K562 (cell line): ENCODE data around the gene KRT222. TPM values are rescaled to one million over a fixed set of nuclear protein-coding genes. Genes with fewer than 3 reads are reported as not detected.

Source experiments
- ATAC-seq: fragments of 200-7000 bp; cut with Tn5 transposase; 3 replicates; pipeline ENCODE4 v1.9.1; 2020; ENCODE audit warnings: moderate library complexity
- BruUV-seq: library from RNA; stranded (reverse); fragments of 400-500 nt; replicated peaks from 2 replicates; lab custom pipeline; 2021; lab: Mats Ljungman, UMichigan
- CTCF ChIA-PET: fragments of 300-600 bp; formaldehyde crosslinking; extraction: SDS; loops from one replicate; lab custom pipeline; 2021; ENCODE audit warnings: low intra/inter-chr PET ratio; lab: Yijun Ruan, JAX
- POLR2A ChIA-PET: fragments of 300-600, 350-650 bp; sonication (Branson Sonifier 250); formaldehyde crosslinking; extraction: SDS; loops from one replicate; lab custom pipeline; 2021; ENCODE audit warnings: antibody characterized with exemption, inconsistent platforms; lab: Yijun Ruan, JAX
- DNase-seq, 4 experiments: peaks; one replicate each; pipeline versions ENCODE4 v3.0.0 to v3.0.0-alpha.2; 2011 to 2018; ENCODE audit warnings: low spot score in 3 of 4, mixed read lengths in 3 of 4; ENCODE audit errors: extremely low read depth in 1 of 4
- FAIRE-seq: peaks from 2 replicates; lab custom pipeline; 2011; peaks lifted over from hg19 to GRCh38; lab: Jason Lieb, UNC
- H2AFZ ChIP-seq: 2 replicates; pipeline ENCODE4 v1.6.0; 2011; ENCODE audit warnings: low read depth, low read length, control low read depth, inconsistent platforms
- H3K27ac ChIP-seq: fragments of 200-600 bp; 3 replicates; pipeline ENCODE4 v1.8.0; 2011; ENCODE audit warnings: low read depth, mild to moderate bottlenecking, control low read depth, inconsistent platforms, low read length, moderate library complexity, mixed read lengths; ENCODE audit errors: extremely low read depth
- H3K27me3 ChIP-seq, 2 experiments: fragments of 300-600 bp in 1 of 2; 2 replicates in 1 of 2; 3 replicates in 1 of 2; pipeline versions ENCODE4 v1.6.0 to v1.8.0; 2011; ENCODE audit warnings: inconsistent platforms in 2 of 2, low read length in 2 of 2, mild to moderate bottlenecking in 1 of 2, mixed read lengths in 1 of 2, moderate library complexity in 1 of 2; ENCODE audit not compliant: control insufficient read depth in 2 of 2, insufficient read depth in 2 of 2
- H3K36me3 ChIP-seq: fragments of 300-600 bp; 3 replicates; pipeline ENCODE4 v1.8.0; 2011; ENCODE audit warnings: mild to moderate bottlenecking, low read length, inconsistent platforms; ENCODE audit not compliant: control insufficient read depth, insufficient read depth
- H3K4me1 ChIP-seq, 2 experiments: fragments of 200-600 bp in 1 of 2; replicated peaks in 1 of 2; 2 replicates in 1 of 2; 3 replicates in 1 of 2; pipeline versions ENCODE4 v1.5.1 to v1.8.0; 2011; ENCODE audit warnings: inconsistent platforms in 2 of 2, low read length in 2 of 2, mild to moderate bottlenecking in 1 of 2, mixed read lengths in 1 of 2, moderate library complexity in 1 of 2; ENCODE audit not compliant: control insufficient read depth in 2 of 2, insufficient read depth in 2 of 2
- H3K4me2 ChIP-seq: 2 replicates; pipeline ENCODE4 v1.6.1; 2011; ENCODE audit warnings: low read length, control low read depth, inconsistent platforms, mixed read lengths; ENCODE audit not compliant: insufficient read depth
- H3K4me3 ChIP-seq: fragments of 200-600 bp; sonication (generic), shearing (Covaris generic); 2 replicates; pipeline ENCODE4 v1.5.1; 2016; ENCODE audit warnings: control low read depth, inconsistent platforms
- H3K79me2 ChIP-seq: fragments of 200-600 bp; 3 replicates; pipeline ENCODE4 v1.8.0; 2011; ENCODE audit warnings: low read length, inconsistent platforms; ENCODE audit not compliant: control insufficient read depth, insufficient read depth
- H3K9ac ChIP-seq, 2 experiments: 2 replicates each; pipeline versions ENCODE4 v1.6.0 to v1.6.1; 2011; ENCODE audit warnings: low read depth in 2 of 2, low read length in 2 of 2, control low read depth in 1 of 2, inconsistent platforms in 1 of 2, mild to moderate bottlenecking in 1 of 2, mixed read lengths in 1 of 2; ENCODE audit not compliant: insufficient read depth in 1 of 2
- H3K9me1 ChIP-seq: one replicate; pipeline ENCODE4 v1.6.0; 2011; ENCODE audit warnings: inconsistent platforms, mild to moderate bottlenecking, low read length, moderate library complexity; ENCODE audit not compliant: control insufficient read depth, insufficient read depth
- H3K9me3 ChIP-seq: replicated peaks from 2 replicates; pipeline ENCODE4 v1.5.1; 2011; ENCODE audit warnings: low read depth, low read length, inconsistent platforms; ENCODE audit not compliant: control insufficient read depth, insufficient read depth
- H4K20me1 ChIP-seq: replicated peaks from 2 replicates; pipeline ENCODE4 v1.6.1; 2011; ENCODE audit warnings: low read length, inconsistent platforms, mixed read lengths; ENCODE audit not compliant: control insufficient read depth, insufficient read depth
- ADNP ChIP-seq: fragments of 200-800 bp; sonication (Bioruptor generic); IDR thresholded peaks from 2 replicates; pipeline ENCODE4 v1.6.1; 2016; ENCODE audit warnings: missing genetic modification characterization, missing compliant biosample characterization
- BCOR ChIP-seq: fragments of 450-650 bp; IDR thresholded peaks from 2 replicates; pipeline ENCODE4 v1.6.1; 2016
- MED1 ChIP-seq: sonication (generic); formaldehyde crosslinking; IDR thresholded peaks from 2 replicates; pipeline ENCODE4 v1.8.1; 2023; ENCODE audit warnings: missing genetic modification reagents, borderline replicate concordance
- SAFB ChIP-seq: fragments of 200-400 bp; formaldehyde crosslinking; IDR thresholded peaks from 2 replicates; pipeline ENCODE4 v1.6.1; 2017; ENCODE audit warnings: low read depth, low read length, borderline replicate concordance
- TBP ChIP-seq: optimal IDR thresholded peaks from 2 replicates; pipeline ENCODE3; 2011; ENCODE audit warnings: low read depth, low read length, improper control_type of control experiment
- ZNF766 ChIP-seq: fragments of 200-800 bp; sonication (Bioruptor generic); conservative IDR thresholded peaks from 2 replicates; pipeline ENCODE4 v1.6.1; 2016; ENCODE audit warnings: missing genetic modification characterization, missing compliant biosample characterization
- WGBS: fragments of 100-300 bp; shearing (Covaris generic); methylation state at CpG from one replicate; pipeline ENCODE4 v1.1.6; 2016; ENCODE audit warnings: low coverage, mixed read lengths; ENCODE audit not compliant: insufficient coverage; ENCODE audit errors: missing lambda C conversion rate; 5-methylcytosine and 5-hydroxymethylcytosine counted together
- in situ Hi-C: fragments of 300-500 bp; cut with MboI; formaldehyde crosslinking; loops from 4 replicates; pipeline ENCODE4 v1.15.0; 2018; ENCODE audit warnings: inconsistent platforms, mixed read lengths
- intact Hi-C: fragments of 100-400 bp; cut with micrococcal nuclease; formaldehyde crosslinking; loops from 2 replicates; pipeline ENCODE4 v1.14.2; 2022
- polyA plus RNA-seq, 8 experiments: library from polyadenylated mRNA; depleted of rRNA in 4 of 8; stranded (reverse) in 5 of 8; unstranded in 3 of 8; fragments of >200 nt; fragmentation: Nextera tagmentation in 2 of 8; fragmentation: Illumina TruSeq in 1 of 8; extraction: Ambion mirVana in 2 of 8; extraction: Trizol in 1 of 8; gene quantifications; 2 replicates each; pipeline versions ENCODE4 v1.2.1 to v1.2.3, GENCODE V29; 2011 to 2014; ENCODE audit warnings: inconsistent platforms in 1 of 8, missing spikeins in 1 of 8
- total RNA-seq, 7 experiments: library from RNA; depleted of rRNA in 6 of 7; stranded (reverse); fragments of >200 nt in 6 of 7; fragmentation: Illumina TruSeq in 2 of 7; extraction: Trizol in 2 of 7; gene quantifications; 2 replicates each; pipeline versions ENCODE4 v1.2.1 to v1.2.3, GENCODE V29; 2011 to 2021; ENCODE audit warnings: low replicate concordance in 1 of 7
- TF ChIP-seq, protein P1 (sequence below): fragments of 250-450 bp; sonication (Bioruptor Pico); IDR thresholded peaks from 2 replicates; pipeline ENCODE4 v1.8.0; 2022; ENCODE audit warnings: moderate library complexity, mild to moderate bottlenecking, inconsistent platforms
- TF ChIP-seq, protein P2 (sequence below): fragments of 200-800 bp; sonication (Bioruptor generic); IDR thresholded peaks from 2 replicates; pipeline ENCODE4 v1.6.1; 2016; ENCODE audit warnings: missing genetic modification characterization, missing compliant biosample characterization
- TF ChIP-seq, protein P3 (sequence below), 2 experiments: fragments of 450-650 bp; IDR thresholded peaks; 2 replicates each; pipeline ENCODE4 v1.6.1; 2018; ENCODE audit warnings: mild to moderate bottlenecking in 2 of 2, low read depth in 1 of 2; ENCODE audit not compliant: partially characterized antibody in 2 of 2

The KRT222 gene
- total and polyA plus RNA-seq, 9 of the 15 experiments (the other 6 are each of a cell fraction or from before 2014, with no cell fraction given): 0.03 to 0.11 (median 0.05) TPM; not detected in 5

DNA sequence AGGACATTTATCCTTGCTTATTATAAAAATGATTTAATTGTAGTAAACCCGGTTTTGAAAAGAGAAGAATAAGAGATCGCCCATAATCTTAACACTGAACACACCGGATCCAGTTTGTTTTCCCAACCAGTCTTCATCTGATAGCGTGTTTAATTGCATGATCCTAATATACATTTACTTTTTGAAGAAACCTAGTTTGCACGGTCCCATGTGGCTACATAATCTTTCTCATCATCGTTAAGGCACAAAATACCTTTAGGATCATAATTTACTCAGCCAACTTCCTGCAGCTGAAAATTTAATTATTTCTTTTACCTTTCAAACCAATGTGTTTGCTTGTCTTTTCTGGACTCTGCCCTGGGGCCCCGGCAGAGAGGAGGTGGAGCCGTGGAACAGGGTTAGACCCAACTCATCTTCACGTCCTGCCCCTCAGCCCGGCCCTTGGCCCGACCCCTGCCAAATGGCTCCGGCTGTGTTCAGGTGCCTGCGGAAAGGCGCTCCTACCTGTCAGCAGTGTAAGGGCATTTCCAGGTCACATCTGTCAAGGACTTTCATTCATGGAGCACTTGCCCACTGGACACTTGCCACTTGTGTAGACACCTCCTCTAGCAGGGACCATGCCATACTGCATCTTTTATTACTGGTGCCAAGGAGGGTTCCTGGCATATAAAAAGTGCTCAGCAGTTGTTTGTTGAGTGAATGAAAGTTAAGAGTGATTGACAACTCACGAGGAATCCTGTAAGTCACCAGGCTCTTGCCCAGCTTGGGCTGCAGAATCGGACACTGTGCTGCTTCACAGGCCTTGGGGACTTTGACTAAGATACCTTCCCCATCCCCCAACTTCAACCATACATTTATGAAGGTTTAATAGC, 46.0 kb downstream of the KRT222 start:
- H3K27me3 ChIP-seq: peaks cover 19 to 50% of the 10 kb centered on the region in 2 experiments
- intact Hi-C loops: loop anchor here (5.0 to 10.0 kb wide), 2 partner anchors 286 to 1043 kb away; no protein-coding TSS in a partner anchor
- H3K27ac ChIP-seq: no peak overlapping the region
- H3K4me1 ChIP-seq: no peaks in the 10 kb centered on the region
- H3K36me3 ChIP-seq: no peaks in the 10 kb centered on the region
- POLR2A ChIA-PET: interaction anchor here (0.7 to 1.3 kb wide), 4 partner anchors 10 to 29 kb away, joined by 3 to 4 read pairs (median 4); no protein-coding TSS in a partner anchor
- CTCF ChIA-PET: interaction anchor here (0.9 to 1.6 kb wide), 4 partner anchors 173 to 290 kb away, joined by 3 to 10 read pairs (median 6); no protein-coding TSS in a partner anchor
- 11% methylated on average over 16 of the region's 16 CpGs for WGBS
- ATAC-seq (no peak), FAIRE-seq (no peak), DNase-seq (no peak)
- no peak overlapping the region for H3K9ac ChIP-seq
- BruUV-seq: no TSS peak
- no peaks in the 10 kb centered on the region for H3K9me3 ChIP-seq
- no peak overlapping the region for H2AFZ ChIP-seq
- H3K4me2 ChIP-seq: no peak overlapping the region
- no peaks in the 10 kb centered on the region for H3K79me2 ChIP-seq
- in situ Hi-C loops: loop anchor here (5.0 to 25.0 kb wide), 2 partner anchors 173 to 1043 kb away; no protein-coding TSS in a partner anchor
- H3K4me3 ChIP-seq: no peak overlapping the region
- no peaks in the 10 kb centered on the region for H3K9me1 ChIP-seq
- no peaks in the 10 kb centered on the region for H4K20me1 ChIP-seq
- TF ChIP-seq BCOR: no peak
- TF ChIP-seq, protein P1, sequence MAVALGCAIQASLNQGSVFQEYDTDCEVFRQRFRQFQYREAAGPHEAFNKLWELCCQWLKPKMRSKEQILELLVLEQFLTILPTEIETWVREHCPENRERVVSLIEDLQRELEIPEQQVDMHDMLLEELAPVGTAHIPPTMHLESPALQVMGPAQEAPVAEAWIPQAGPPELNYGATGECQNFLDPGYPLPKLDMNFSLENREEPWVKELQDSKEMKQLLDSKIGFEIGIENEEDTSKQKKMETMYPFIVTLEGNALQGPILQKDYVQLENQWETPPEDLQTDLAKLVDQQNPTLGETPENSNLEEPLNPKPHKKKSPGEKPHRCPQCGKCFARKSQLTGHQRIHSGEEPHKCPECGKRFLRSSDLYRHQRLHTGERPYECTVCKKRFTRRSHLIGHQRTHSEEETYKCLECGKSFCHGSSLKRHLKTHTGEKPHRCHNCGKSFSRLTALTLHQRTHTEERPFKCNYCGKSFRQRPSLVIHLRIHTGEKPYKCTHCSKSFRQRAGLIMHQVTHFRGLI (CRISPR knock-in tag): no peak
- no peak for TF ChIP-seq ADNP (tag)
- no peak for TF ChIP-seq ZNF766 (CRISPR knock-in tag)
- no peak for TF ChIP-seq MED1
- no peak for TF ChIP-seq SAFB
- TF ChIP-seq TBP: no peak
- TF ChIP-seq, protein P2, sequence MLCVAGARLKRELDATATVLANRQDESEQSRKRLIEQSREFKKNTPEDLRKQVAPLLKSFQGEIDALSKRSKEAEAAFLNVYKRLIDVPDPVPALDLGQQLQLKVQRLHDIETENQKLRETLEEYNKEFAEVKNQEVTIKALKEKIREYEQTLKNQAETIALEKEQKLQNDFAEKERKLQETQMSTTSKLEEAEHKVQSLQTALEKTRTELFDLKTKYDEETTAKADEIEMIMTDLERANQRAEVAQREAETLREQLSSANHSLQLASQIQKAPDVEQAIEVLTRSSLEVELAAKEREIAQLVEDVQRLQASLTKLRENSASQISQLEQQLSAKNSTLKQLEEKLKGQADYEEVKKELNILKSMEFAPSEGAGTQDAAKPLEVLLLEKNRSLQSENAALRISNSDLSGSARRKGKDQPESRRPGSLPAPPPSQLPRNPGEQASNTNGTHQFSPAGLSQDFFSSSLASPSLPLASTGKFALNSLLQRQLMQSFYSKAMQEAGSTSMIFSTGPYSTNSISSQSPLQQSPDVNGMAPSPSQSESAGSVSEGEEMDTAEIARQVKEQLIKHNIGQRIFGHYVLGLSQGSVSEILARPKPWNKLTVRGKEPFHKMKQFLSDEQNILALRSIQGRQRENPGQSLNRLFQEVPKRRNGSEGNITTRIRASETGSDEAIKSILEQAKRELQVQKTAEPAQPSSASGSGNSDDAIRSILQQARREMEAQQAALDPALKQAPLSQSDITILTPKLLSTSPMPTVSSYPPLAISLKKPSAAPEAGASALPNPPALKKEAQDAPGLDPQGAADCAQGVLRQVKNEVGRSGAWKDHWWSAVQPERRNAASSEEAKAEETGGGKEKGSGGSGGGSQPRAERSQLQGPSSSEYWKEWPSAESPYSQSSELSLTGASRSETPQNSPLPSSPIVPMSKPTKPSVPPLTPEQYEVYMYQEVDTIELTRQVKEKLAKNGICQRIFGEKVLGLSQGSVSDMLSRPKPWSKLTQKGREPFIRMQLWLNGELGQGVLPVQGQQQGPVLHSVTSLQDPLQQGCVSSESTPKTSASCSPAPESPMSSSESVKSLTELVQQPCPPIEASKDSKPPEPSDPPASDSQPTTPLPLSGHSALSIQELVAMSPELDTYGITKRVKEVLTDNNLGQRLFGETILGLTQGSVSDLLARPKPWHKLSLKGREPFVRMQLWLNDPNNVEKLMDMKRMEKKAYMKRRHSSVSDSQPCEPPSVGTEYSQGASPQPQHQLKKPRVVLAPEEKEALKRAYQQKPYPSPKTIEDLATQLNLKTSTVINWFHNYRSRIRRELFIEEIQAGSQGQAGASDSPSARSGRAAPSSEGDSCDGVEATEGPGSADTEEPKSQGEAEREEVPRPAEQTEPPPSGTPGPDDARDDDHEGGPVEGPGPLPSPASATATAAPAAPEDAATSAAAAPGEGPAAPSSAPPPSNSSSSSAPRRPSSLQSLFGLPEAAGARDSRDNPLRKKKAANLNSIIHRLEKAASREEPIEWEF: no peak
- TF ChIP-seq, protein P3, sequence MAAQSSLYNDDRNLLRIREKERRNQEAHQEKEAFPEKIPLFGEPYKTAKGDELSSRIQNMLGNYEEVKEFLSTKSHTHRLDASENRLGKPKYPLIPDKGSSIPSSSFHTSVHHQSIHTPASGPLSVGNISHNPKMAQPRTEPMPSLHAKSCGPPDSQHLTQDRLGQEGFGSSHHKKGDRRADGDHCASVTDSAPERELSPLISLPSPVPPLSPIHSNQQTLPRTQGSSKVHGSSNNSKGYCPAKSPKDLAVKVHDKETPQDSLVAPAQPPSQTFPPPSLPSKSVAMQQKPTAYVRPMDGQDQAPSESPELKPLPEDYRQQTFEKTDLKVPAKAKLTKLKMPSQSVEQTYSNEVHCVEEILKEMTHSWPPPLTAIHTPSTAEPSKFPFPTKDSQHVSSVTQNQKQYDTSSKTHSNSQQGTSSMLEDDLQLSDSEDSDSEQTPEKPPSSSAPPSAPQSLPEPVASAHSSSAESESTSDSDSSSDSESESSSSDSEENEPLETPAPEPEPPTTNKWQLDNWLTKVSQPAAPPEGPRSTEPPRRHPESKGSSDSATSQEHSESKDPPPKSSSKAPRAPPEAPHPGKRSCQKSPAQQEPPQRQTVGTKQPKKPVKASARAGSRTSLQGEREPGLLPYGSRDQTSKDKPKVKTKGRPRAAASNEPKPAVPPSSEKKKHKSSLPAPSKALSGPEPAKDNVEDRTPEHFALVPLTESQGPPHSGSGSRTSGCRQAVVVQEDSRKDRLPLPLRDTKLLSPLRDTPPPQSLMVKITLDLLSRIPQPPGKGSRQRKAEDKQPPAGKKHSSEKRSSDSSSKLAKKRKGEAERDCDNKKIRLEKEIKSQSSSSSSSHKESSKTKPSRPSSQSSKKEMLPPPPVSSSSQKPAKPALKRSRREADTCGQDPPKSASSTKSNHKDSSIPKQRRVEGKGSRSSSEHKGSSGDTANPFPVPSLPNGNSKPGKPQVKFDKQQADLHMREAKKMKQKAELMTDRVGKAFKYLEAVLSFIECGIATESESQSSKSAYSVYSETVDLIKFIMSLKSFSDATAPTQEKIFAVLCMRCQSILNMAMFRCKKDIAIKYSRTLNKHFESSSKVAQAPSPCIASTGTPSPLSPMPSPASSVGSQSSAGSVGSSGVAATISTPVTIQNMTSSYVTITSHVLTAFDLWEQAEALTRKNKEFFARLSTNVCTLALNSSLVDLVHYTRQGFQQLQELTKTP (IDR thresholded peaks at IDR 0.05; ENCODE audit: low read depth in 1 of 2, partially characterized antibody in 2 of 2): no peak
